T-cell (primary cell): ENCODE results near the gene RNASE12. TPM values are rescaled to one million over a fixed set of nuclear protein-coding genes. Genes with fewer than 3 reads are reported as not detected.
"Not testable (repeated sequence)": the region's sequence is repeated elsewhere in the genome, so short reads cannot be mapped to it uniquely, and the experiment has no call there.

Experiments used
- ATAC-seq, 4 experiments: fragments of 200-7000 bp in 3 of 4; fragments of 150-1000 bp in 1 of 4; cut with Tn5 transposase; replicated peaks in 1 of 4; 1 replicate in 3 of 4; 2 replicates in 1 of 4; pipeline ENCODE4 v1.10.0; 2021; ENCODE audit warnings: moderate library complexity in 3 of 4, mild to moderate bottlenecking in 2 of 4, moderate number of reproducible peaks in 1 of 4
- CTCF ChIA-PET, 2 donors: fragments of 300-600 bp; sonication (Branson Sonifier 250); formaldehyde crosslinking; loops; one replicate each; lab custom pipeline; 2022; ENCODE audit warnings: antibody characterized with exemption in 2 of 2; lab: Charles Lee
- POLR2A ChIA-PET, 2 donors: fragments of 300-600 bp; sonication (Branson Sonifier 250); formaldehyde crosslinking; loops; one replicate each; lab custom pipeline; 2022; ENCODE audit warnings: antibody characterized with exemption in 2 of 2; lab: Charles Lee
- DNase-seq, 35 experiments: peaks; one replicate each; pipeline versions ENCODE4 v3.0.0 to v3.0.0-alpha.2; 2013 to 2023
- H3K27ac ChIP-seq: one replicate; pipeline ENCODE4 v1.5.1; 2013; ENCODE audit warnings: low read length
- H3K27me3 ChIP-seq, 2 experiments: replicated peaks in 1 of 2; 1 replicate in 1 of 2; 2 replicates in 1 of 2; pipeline versions ENCODE4 v1.6.1 to v1.7.0; 2013; ENCODE audit warnings: low read length in 1 of 2, mixed read lengths in 1 of 2; ENCODE audit not compliant: control insufficient read depth in 2 of 2, insufficient read depth in 2 of 2; ENCODE audit errors: extremely low read depth in 1 of 2
- H3K36me3 ChIP-seq, 2 donors: 1 replicate in 1 of 2; 2 replicates in 1 of 2; pipeline versions ENCODE4 v1.6.1 to v1.7.0; 2013; ENCODE audit warnings: low read length in 1 of 2; ENCODE audit not compliant: control insufficient read depth in 2 of 2, insufficient read depth in 1 of 2; ENCODE audit errors: extremely low read depth in 1 of 2
- H3K4me1 ChIP-seq, 2 experiments: 1 replicate in 1 of 2; 2 replicates in 1 of 2; pipeline versions ENCODE4 v1.6.1 to v1.7.0; 2013; ENCODE audit warnings: low read length in 2 of 2, mixed read lengths in 1 of 2; ENCODE audit not compliant: insufficient read depth in 2 of 2, control insufficient read depth in 1 of 2; ENCODE audit errors: extremely low read depth in 1 of 2
- H3K4me3 ChIP-seq, 2 donors: 1 replicate in 1 of 2; 2 replicates in 1 of 2; pipeline versions ENCODE4 v1.5.1 to v1.7.0; 2013; ENCODE audit warnings: mild to moderate bottlenecking in 2 of 2, low read length in 1 of 2, moderate library complexity in 1 of 2; ENCODE audit not compliant: control insufficient read depth in 1 of 2; ENCODE audit errors: extremely low read depth in 1 of 2
- H3K9me3 ChIP-seq: 2 replicates; pipeline ENCODE4 v1.7.0; 2013
- H3K27ac Mint-ChIP-seq, 2 donors: one replicate each; pipeline ENCODE4 v1.8.0; 2020 to 2021; ENCODE audit warnings: mild to moderate bottlenecking in 2 of 2, mixed read lengths in 2 of 2
- H3K27me3 Mint-ChIP-seq, 2 donors: one replicate each; pipeline ENCODE4 v1.8.0; 2021 to 2022; ENCODE audit warnings: mixed read lengths in 2 of 2
- H3K36me3 Mint-ChIP-seq: one replicate; pipeline ENCODE4 v1.8.0; 2021; ENCODE audit warnings: mixed read lengths
- H3K4me1 Mint-ChIP-seq, 3 donors: one replicate each; pipeline ENCODE4 v1.8.0; 2020 to 2022; ENCODE audit warnings: mixed read lengths in 3 of 3, mild to moderate bottlenecking in 1 of 3
- H3K4me3 Mint-ChIP-seq, 3 donors: one replicate each; pipeline ENCODE4 v1.8.0; 2020 to 2022; ENCODE audit warnings: mild to moderate bottlenecking in 3 of 3, mixed read lengths in 3 of 3, moderate library complexity in 3 of 3
- H3K9me3 Mint-ChIP-seq, 3 donors: one replicate each; pipeline ENCODE4 v1.8.0; 2020 to 2022; ENCODE audit warnings: mixed read lengths in 3 of 3
- WGBS: methylation state at CpG from one replicate; pipeline ENCODE4 v1.1.5; 2013; ENCODE audit warnings: missing lambda C conversion rate; ENCODE audit not compliant: insufficient coverage; 5-methylcytosine and 5-hydroxymethylcytosine counted together
- total RNA-seq, 35 experiments: library from RNA in 6 of 35; stranded (reverse) in 6 of 35; fragments of 120-200 nt in 1 of 35; gene quantifications; one replicate each; pipeline versions ENCODE4 v1.2.1 to v1.2.4 and lab custom pipeline; 2013 to 2026

RNASE12 gene
- total RNA-seq, 5 donors from 2014 or later (not counting 1 experiment from before 2014, with no cell fraction given): not detected

DNA sequence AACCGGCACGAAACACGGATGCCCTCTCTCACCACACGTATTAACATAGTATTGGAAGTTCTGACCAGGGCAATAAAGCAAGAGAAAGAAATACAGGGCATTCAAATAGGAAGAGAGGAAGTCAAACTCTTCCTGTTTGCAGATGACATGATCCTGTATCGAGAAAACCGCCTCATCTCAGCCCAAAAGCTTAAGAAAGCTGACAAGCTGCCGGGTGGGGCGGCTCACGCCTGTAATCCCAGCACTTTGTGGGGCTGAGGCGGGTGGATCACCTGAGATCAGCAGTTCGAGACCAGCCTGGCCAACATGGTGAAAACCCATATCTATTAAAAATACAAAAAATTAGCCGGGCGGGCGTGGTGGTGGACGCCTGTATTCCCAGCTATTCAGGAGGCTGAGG, 32.6 kb upstream of the RNASE12 start:
- Mint-ChIP-seq H3K27me3 (peaks cover 12 to 58% of the 10 kb centered on the region in 2 donors), H3K4me3 (peak overlapping the region in 2 of 3 donors; percentile 71 to 72), H3K27ac (peak overlapping the region in 1 of 2 donors; percentile 9), H3K9me3 (no peaks in the 10 kb centered on the region), H3K4me1 (peaks cover 62 to 66% (median 64%) of the 10 kb centered on the region in 3 donors), H3K36me3 (no peaks in the 10 kb centered on the region)
- H3K36me3 ChIP-seq: no peaks in the 10 kb centered on the region
- CTCF ChIA-PET: no interaction called here
- POLR2A ChIA-PET: no interaction called here
- peaks cover 9 to 48% of the 10 kb centered on the region in 2 experiments for H3K4me1 ChIP-seq
- ATAC-seq: no peak
- H3K27me3 ChIP-seq: peaks cover 21 to 35% of the 10 kb centered on the region in 2 experiments
- H3K4me3 ChIP-seq: peak overlapping the region in 1 of 2 donors; percentile 26
- H3K27ac ChIP-seq: no peak overlapping the region
- DNase-seq: no peak
- H3K9me3 ChIP-seq: no peaks in the 10 kb centered on the region
- WGBS: 55% methylated on average over 11 of the region's 15 CpGs

DNA sequence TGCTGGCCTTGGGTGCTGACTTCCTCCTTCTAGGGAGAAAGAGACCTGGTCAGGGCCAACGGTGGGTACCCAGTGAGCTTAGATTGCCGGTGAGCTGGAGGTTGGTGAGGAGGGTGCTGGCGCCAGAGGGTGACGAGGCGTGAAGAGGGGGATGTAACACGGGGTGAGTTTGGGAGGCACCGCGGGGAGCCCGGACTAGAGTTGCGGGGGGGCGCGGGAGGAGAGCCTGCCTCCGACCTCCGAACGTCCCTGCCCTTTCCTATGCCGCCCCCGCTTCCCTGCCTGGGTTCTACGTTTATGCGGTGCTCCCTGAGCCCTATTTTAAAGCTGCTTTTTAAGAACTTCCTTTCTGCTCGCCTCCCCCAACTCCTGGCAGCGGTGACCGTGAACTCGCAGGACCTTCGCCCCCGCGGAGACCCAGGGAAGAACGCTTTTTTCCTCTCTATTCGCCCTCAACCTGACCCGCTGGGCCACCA, 31.7 kb upstream of the RNASE12 start:
- Mint-ChIP-seq H3K9me3 (no peaks in the 10 kb centered on the region), H3K4me1 (peaks cover 54 to 60% (median 57%) of the 10 kb centered on the region in 3 donors), H3K27ac (peak overlapping the region in 1 of 2 donors; percentile 39), H3K4me3 (peak overlapping the region; percentile 56 to 72 (median 64)), H3K27me3 (peaks cover 8 to 53% of the 10 kb centered on the region in 2 donors), H3K36me3 (no peaks in the 10 kb centered on the region)
- peak in 1 of 35 experiments; percentile 33 for DNase-seq
- peaks cover 15 to 35% of the 10 kb centered on the region in 2 experiments for H3K27me3 ChIP-seq
- H3K27ac ChIP-seq: no peak overlapping the region
- ATAC-seq: no peak
- CTCF ChIA-PET: interaction anchor here in 1 of 2 donors (0.7 to 1.4 kb wide), 2 partner anchors 59 to 65 kb away, joined by 3 to 5 read pairs; no protein-coding TSS in a partner anchor
- H3K4me1 ChIP-seq: peaks cover 9 to 48% of the 10 kb centered on the region in 2 experiments
- peak overlapping the region; percentile 17 to 41 for H3K4me3 ChIP-seq
- no peaks in the 10 kb centered on the region for H3K36me3 ChIP-seq
- POLR2A ChIA-PET: no interaction called here
- H3K9me3 ChIP-seq: no peaks in the 10 kb centered on the region
- WGBS: 23% methylated on average over 26 of the region's 29 CpGs

DNA sequence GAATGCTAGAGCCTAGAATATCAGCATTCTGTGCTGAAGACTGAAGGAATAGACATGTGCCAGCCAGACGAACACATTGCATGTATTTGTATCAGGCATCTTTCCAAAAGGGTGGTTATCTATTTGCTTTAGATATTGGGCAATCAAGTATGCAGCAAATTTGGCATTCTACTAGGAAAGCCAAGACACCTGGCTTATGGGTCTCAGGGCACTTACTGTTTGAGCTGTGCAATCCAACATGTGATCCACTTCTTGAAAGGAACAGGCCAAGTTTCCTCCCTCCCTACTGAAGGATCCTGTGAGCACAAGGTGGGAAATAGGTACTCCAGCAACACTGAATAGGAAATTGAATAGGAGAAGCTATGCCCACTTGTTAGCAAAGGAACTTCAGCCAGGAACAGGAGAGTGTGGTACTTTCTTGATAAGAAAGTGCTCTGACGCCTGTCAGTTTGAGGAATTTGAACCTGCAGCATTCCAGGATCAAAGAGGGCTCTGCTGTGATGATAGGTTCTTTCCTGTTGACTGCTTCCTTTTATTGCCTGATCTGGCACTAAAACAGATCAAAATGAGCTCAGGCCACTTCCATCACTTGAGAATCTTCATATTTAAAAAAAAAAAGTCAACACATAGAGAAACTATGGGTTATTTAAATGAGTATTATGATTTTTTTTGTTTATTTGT, 29.8 kb upstream of the RNASE12 start:
- H3K4me3 Mint-ChIP-seq: no peak overlapping the region
- Histone ChIP-seq H3K36me3 (no peaks in the 10 kb centered on the region), H3K4me3 (no peak overlapping the region), H3K27me3 (peaks cover 6 to 26% of the 10 kb centered on the region in 2 experiments), H3K4me1 (peaks cover 11 to 36% of the 10 kb centered on the region in 2 experiments), H3K9me3 (no peaks in the 10 kb centered on the region), H3K27ac (no peak overlapping the region)
- ATAC-seq (no peak), DNase-seq (no peak)
- H3K27ac Mint-ChIP-seq: no peak overlapping the region
- no peaks in the 10 kb centered on the region for H3K9me3 Mint-ChIP-seq
- POLR2A ChIA-PET: no interaction called here
- 100% methylated on average over 1 of the region's 2 CpGs for WGBS
- peaks cover 37 to 42% (median 41%) of the 10 kb centered on the region in 3 donors for H3K4me1 Mint-ChIP-seq
- CTCF ChIA-PET: no interaction called here
- H3K36me3 Mint-ChIP-seq: no peaks in the 10 kb centered on the region
- peaks cover 8 to 40% of the 10 kb centered on the region in 2 donors for H3K27me3 Mint-ChIP-seq

DNA sequence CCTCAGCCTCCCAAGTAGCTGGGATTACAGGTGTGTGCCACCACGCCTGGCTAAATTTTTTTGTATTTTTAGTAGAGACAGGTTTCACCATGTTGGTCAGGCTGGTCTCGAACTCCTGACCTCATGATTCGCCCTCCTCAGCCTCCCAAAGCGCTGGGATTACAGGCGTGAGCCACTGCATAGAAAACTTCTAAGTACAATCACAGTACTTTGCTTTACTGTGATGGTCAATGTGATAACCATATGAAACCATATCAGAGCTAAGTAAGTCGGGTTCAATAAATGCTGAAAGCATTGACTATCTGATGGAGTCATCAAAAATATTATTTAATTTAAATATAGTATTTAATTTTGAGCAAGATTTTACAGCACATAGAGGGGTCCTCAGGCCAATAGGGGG, 28.5 kb upstream of the RNASE12 start:
- not testable (repeated sequence) for H3K4me3 ChIP-seq, H3K4me3 Mint-ChIP-seq, ATAC-seq, DNase-seq, H3K27ac ChIP-seq, H3K27ac Mint-ChIP-seq, H3K36me3 Mint-ChIP-seq, H3K9me3 Mint-ChIP-seq, H3K9me3 ChIP-seq, H3K36me3 ChIP-seq
- peaks cover 4 to 20% of the 10 kb centered on the region in 2 experiments for H3K27me3 ChIP-seq
- peaks cover 27 to 32% (median 30%) of the 10 kb centered on the region in 3 donors for H3K4me1 Mint-ChIP-seq
- whole genome bisulfite sequencing: 80% methylated on average over 2 of the region's 6 CpGs
- CTCF ChIA-PET: interaction anchor here (0.6 to 0.7 kb wide), 4 partner anchors 13 to 293 kb away, joined by 5 to 6 read pairs (median 6); no protein-coding TSS in a partner anchor
- peaks cover 5 to 29% of the 10 kb centered on the region in 2 donors for H3K27me3 Mint-ChIP-seq
- peaks cover 6 to 24% of the 10 kb centered on the region in 2 experiments for H3K4me1 ChIP-seq
- POLR2A ChIA-PET: interaction anchor here in 1 of 2 donors (0.7 kb wide), 2 partner anchors 28 to 59 kb away, joined by 5 to 7 read pairs; no protein-coding TSS in a partner anchor

DNA sequence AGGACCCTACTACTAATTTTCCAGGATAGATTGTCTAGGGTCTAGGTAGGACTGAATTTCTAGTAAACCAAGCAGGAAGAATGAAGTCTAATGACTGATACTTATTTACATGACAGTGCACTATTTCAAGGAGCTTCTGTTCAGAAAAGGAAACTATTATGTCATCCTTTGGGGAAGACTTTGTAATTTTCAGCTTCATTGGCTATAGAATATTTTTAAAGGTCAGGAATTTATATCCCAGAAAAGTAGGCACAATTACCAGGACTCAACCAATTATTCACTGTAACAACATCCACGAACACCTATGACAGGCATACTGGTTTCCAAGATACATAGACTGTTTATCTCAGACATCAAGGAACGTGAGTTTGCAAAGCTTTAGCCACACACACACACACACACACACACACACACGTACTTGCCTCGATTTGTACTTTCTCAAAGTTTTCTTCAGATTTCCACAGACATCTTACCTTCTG, 27.1 kb upstream of the RNASE12 start:
- ATAC-seq: no peak
- no peak overlapping the region for H3K4me3 Mint-ChIP-seq
- H3K36me3 Mint-ChIP-seq: no peaks in the 10 kb centered on the region
- peaks cover 5 to 19% of the 10 kb centered on the region in 2 donors for H3K27me3 Mint-ChIP-seq
- peaks cover 4 to 11% of the 10 kb centered on the region in 2 experiments for H3K27me3 ChIP-seq
- WGBS: 52% methylated on average over 2 of the region's 4 CpGs
- peaks cover 13 to 15% of the 10 kb centered on the region in 2 experiments for H3K4me1 ChIP-seq
- no peak overlapping the region for H3K4me3 ChIP-seq
- H3K27ac ChIP-seq: no peak overlapping the region
- H3K9me3 ChIP-seq: no peaks in the 10 kb centered on the region
- H3K27ac Mint-ChIP-seq: no peak overlapping the region
- no peaks in the 10 kb centered on the region for H3K9me3 Mint-ChIP-seq
- no peaks in the 10 kb centered on the region for H3K36me3 ChIP-seq
- H3K4me1 Mint-ChIP-seq: peaks cover 16 to 19% (median 18%) of the 10 kb centered on the region in 3 donors
- POLR2A ChIA-PET: interaction anchor here in 1 of 2 donors (0.6 to 0.7 kb wide), 2 partner anchors 138 to 668 kb away, joined by 3 read pairs; no protein-coding TSS in a partner anchor
- DNase-seq: no peak
- CTCF ChIA-PET: interaction anchor here in 1 of 2 donors (1.2 kb wide), 1 partner anchor 73 kb away, joined by 4 read pairs; no protein-coding TSS in a partner anchor
